Gastrocnemius medialis (tissue), 4 donors: ENCODE results near the gene CHKB.

Experiments
- CTCF ChIP-seq, 5 experiments: fragments of 450-650 bp in 3 of 5; fragments of 200-600 bp in 2 of 5; sonication (generic) in 2 of 5; IDR thresholded peaks in 4 of 5; conservative IDR thresholded peaks in 1 of 5; 1 replicate in 4 of 5; 2 replicates in 1 of 5; pipeline ENCODE4 v1.5.1; 2016 to 2019; ENCODE audit warnings: antibody characterized with exemption in 5 of 5, mild to moderate bottlenecking in 3 of 5, moderate library complexity in 3 of 5
- POLR2A ChIP-seq, 2 donors: fragments of 450-650 bp; IDR thresholded peaks; one replicate each; pipeline ENCODE4 v1.6.1; 2017; ENCODE audit warnings: antibody characterized with exemption in 2 of 2, mild to moderate bottlenecking in 2 of 2, moderate library complexity in 2 of 2

- TF ChIP-seq CTCF (IDR thresholded peaks at IDR 0.05 in 4 of 5, conservative IDR thresholded peaks at IDR 0.05 in 1 of 5) (no peak), POLR2A (IDR thresholded peaks at IDR 0.05) (no peak)
Observed at GRCh38 chr22:50605613-50606074, 23.0 kb upstream of the CHKB start.
